ENCODE data around the gene FEM1A.
"Not testable (repeated sequence)": the region's sequence is repeated elsewhere in the genome, so short reads cannot be mapped to it uniquely, and the experiment has no call there.

The FEM1A gene

GRCh38 chr19:4832776-4833175 lies 41.2 kb downstream of the FEM1A start:
- Mint-ChIP-seq H3K4me3 (peak overlapping the region; percentile 53), H3K4me1 (ENCODE audit: low read depth) (peaks cover 18% of the 10 kb centered on the region), H3K36me3 (ENCODE audit: low read depth) (peaks cover 7% of the 10 kb centered on the region), H3K27ac (peak overlapping the region; percentile 9), H3K27me3 (ENCODE audit: low read depth) (no peaks in the 10 kb centered on the region), H3K9me3 (no peaks in the 10 kb centered on the region)

GRCh38 chr19:4839192-4839591 lies 47.7 kb downstream of the FEM1A start:
- peaks cover 23% of the 10 kb centered on the region for H3K36me3 Mint-ChIP-seq (ENCODE audit: low read depth)
- H3K4me1 Mint-ChIP-seq (ENCODE audit: low read depth): peaks cover 10% of the 10 kb centered on the region
- no peak overlapping the region for H3K4me3 Mint-ChIP-seq
- no peaks in the 10 kb centered on the region for H3K9me3 Mint-ChIP-seq
- H3K27me3 Mint-ChIP-seq (ENCODE audit: low read depth): no peaks in the 10 kb centered on the region
- no peak overlapping the region for H3K27ac Mint-ChIP-seq

- peaks cover 24% of the 10 kb centered on the region for H3K36me3 Mint-ChIP-seq (ENCODE audit: low read depth)
- no peak overlapping the region for H3K27ac Mint-ChIP-seq
- H3K9me3 Mint-ChIP-seq: no peaks in the 10 kb centered on the region
- peaks cover 10% of the 10 kb centered on the region for H3K4me1 Mint-ChIP-seq (ENCODE audit: low read depth)
- no peak overlapping the region for H3K4me3 Mint-ChIP-seq
- H3K27me3 Mint-ChIP-seq (ENCODE audit: low read depth): no peaks in the 10 kb centered on the region
Measured at GRCh38 chr19:4843647-4843965, 52.1 kb downstream of the FEM1A start.

GRCh38 chr19:4844348-4845179 lies 53.0 kb downstream of the FEM1A start:
- no peaks in the 10 kb centered on the region for H3K27me3 Mint-ChIP-seq (ENCODE audit: low read depth)
- H3K9me3 Mint-ChIP-seq: no peaks in the 10 kb centered on the region
- H3K4me1 Mint-ChIP-seq (ENCODE audit: low read depth): peaks cover 10% of the 10 kb centered on the region
- H3K4me3 Mint-ChIP-seq: no peak overlapping the region
- H3K36me3 Mint-ChIP-seq (ENCODE audit: low read depth): peaks cover 17% of the 10 kb centered on the region
- no peak overlapping the region for H3K27ac Mint-ChIP-seq

GRCh38 chr19:4845975-4846374 lies 54.4 kb downstream of the FEM1A start:
- not testable (repeated sequence) for H3K4me1 Mint-ChIP-seq (ENCODE audit: low read depth); H3K4me3 Mint-ChIP-seq; H3K9me3 Mint-ChIP-seq; H3K27me3 Mint-ChIP-seq (ENCODE audit: low read depth); H3K27ac Mint-ChIP-seq
- H3K36me3 Mint-ChIP-seq (ENCODE audit: low read depth): peaks cover 11% of the 10 kb centered on the region

GRCh38 chr19:4847190-4847973 lies 55.8 kb downstream of the FEM1A start:
- H3K4me3 Mint-ChIP-seq: no peak overlapping the region
- H3K9me3 Mint-ChIP-seq: no peaks in the 10 kb centered on the region
- no peaks in the 10 kb centered on the region for H3K27me3 Mint-ChIP-seq (ENCODE audit: low read depth)
- H3K4me1 Mint-ChIP-seq (ENCODE audit: low read depth): no peaks in the 10 kb centered on the region
- peaks cover 8% of the 10 kb centered on the region for H3K36me3 Mint-ChIP-seq (ENCODE audit: low read depth)
- H3K27ac Mint-ChIP-seq: no peak overlapping the region

GRCh38 chr19:4849019-4849418 lies 57.5 kb downstream of the FEM1A start:
- peaks cover 7% of the 10 kb centered on the region for H3K36me3 Mint-ChIP-seq (ENCODE audit: low read depth)
- no peaks in the 10 kb centered on the region for H3K4me1 Mint-ChIP-seq (ENCODE audit: low read depth)
- no peaks in the 10 kb centered on the region for H3K9me3 Mint-ChIP-seq
- H3K27me3 Mint-ChIP-seq (ENCODE audit: low read depth): no peaks in the 10 kb centered on the region
- H3K4me3 Mint-ChIP-seq: no peak overlapping the region
- no peak overlapping the region for H3K27ac Mint-ChIP-seq
